Colonic mucosa (tissue), 4 donors: Measurements from ENCODE around the gene ADGRL3. TPM values are rescaled to one million over a fixed set of nuclear protein-coding genes. Genes with fewer than 3 reads are reported as not detected.
A peak's percentile ranks its signal among the peaks of the same experiment; 100 is the strongest.

Experiments used
- DNase-seq: peaks from one replicate; pipeline ENCODE4 v3.0.0-alpha.2; 2020
- H3K27ac ChIP-seq: fragments of 200-600 bp; one replicate; pipeline ENCODE4 v1.8.0; 2021
- H3K27me3 ChIP-seq: fragments of 200-600 bp; one replicate; pipeline ENCODE4 v1.8.0; 2021
- H3K36me3 ChIP-seq: fragments of 200-600 bp; one replicate; pipeline ENCODE4 v1.8.0; 2021
- H3K4me1 ChIP-seq: fragments of 200-600 bp; one replicate; pipeline ENCODE4 v1.8.0; 2021; ENCODE audit warnings: mild to moderate bottlenecking
- H3K4me3 ChIP-seq: fragments of 200-600 bp; one replicate; pipeline ENCODE4 v1.8.0; 2021
- H3K9ac ChIP-seq, 2 donors: one replicate each; pipeline ENCODE4 v1.7.0; 2013; ENCODE audit warnings: control low read depth in 2 of 2, low read depth in 2 of 2, low read length in 2 of 2
- H3K9me3 ChIP-seq: fragments of 200-600 bp; one replicate; pipeline ENCODE4 v1.8.0; 2021
- CTCF ChIP-seq: fragments of 200-600 bp; IDR thresholded peaks from one replicate; pipeline ENCODE4 v1.8.0; 2022; ENCODE audit warnings: antibody characterized with exemption, mild to moderate bottlenecking
- intact Hi-C: fragments of 100-400 bp; cut with DNase I; formaldehyde crosslinking; loops from one replicate; pipeline ENCODE4 v1.14.1; 2022
- total RNA-seq, 2 donors: library from RNA; stranded (reverse); fragmentation: NEBNext Ultra II Directional in 1 of 2; extraction: Animal tissue kit (Norgen Biotek cat#: 25700) in 1 of 2; gene quantifications; one replicate each; pipeline ENCODE4 v1.2.1, GENCODE V29; 2021
- donor health status: healthy.
- donor health status: DM: no; HTN: no; CAD: no.
- donor health status: DM: no; HTN: no; CAD: no.

Gene ADGRL3
- total RNA-seq, 2 donors from 2014 or later: 4.1 to 4.4 TPM

- TF ChIP-seq CTCF: no peak
- intact Hi-C loops: no loop called here
- H3K36me3 ChIP-seq: no peaks in the 10 kb centered on the region
- H3K9me3 ChIP-seq: no peaks in the 10 kb centered on the region
- H3K9ac ChIP-seq: no peak overlapping the region
- DNase-seq: no peak
- H3K4me3 ChIP-seq: no peak overlapping the region
- H3K4me1 ChIP-seq: no peaks in the 10 kb centered on the region
- no peak overlapping the region for H3K27ac ChIP-seq
- no peaks in the 10 kb centered on the region for H3K27me3 ChIP-seq
Measured at GRCh38 chr4:61877266-61877665, 677.1 kb downstream of the ADGRL3 start.

- Histone ChIP-seq H3K9me3 (no peaks in the 10 kb centered on the region), H3K27me3 (no peaks in the 10 kb centered on the region), H3K27ac (no peak overlapping the region), H3K4me1 (no peaks in the 10 kb centered on the region), H3K36me3 (no peaks in the 10 kb centered on the region), H3K4me3 (no peak overlapping the region), H3K9ac (no peak overlapping the region)
- no peak for TF ChIP-seq CTCF
- DNase-seq: no peak
- intact Hi-C loops: no loop called here
Measured at GRCh38 chr4:61877893-61878292, 677.8 kb downstream of the ADGRL3 start.

GRCh38 chr4:61882381-61882780 is 682.3 kb downstream of the ADGRL3 start:
- no peaks in the 10 kb centered on the region for H3K27me3 ChIP-seq
- no peak for TF ChIP-seq CTCF
- DNase-seq: no peak

GRCh38 chr4:61886131-61886530 is 686.0 kb downstream of the ADGRL3 start:
- no peaks in the 10 kb centered on the region for H3K4me1 ChIP-seq
- intact Hi-C loops: no loop called here
- no peak for TF ChIP-seq CTCF
- H3K27me3 ChIP-seq: no peaks in the 10 kb centered on the region
- peak overlapping the region; percentile 66 for H3K27ac ChIP-seq
- no peaks in the 10 kb centered on the region for H3K36me3 ChIP-seq
- no peak for DNase-seq
- no peak overlapping the region for H3K4me3 ChIP-seq
- no peaks in the 10 kb centered on the region for H3K9me3 ChIP-seq
- H3K9ac ChIP-seq: no peak overlapping the region

More at GRCh38 chr4:61882381-61882780, 682.3 kb downstream of the ADGRL3 start:
- no peak overlapping the region for H3K27ac ChIP-seq
- H3K4me3 ChIP-seq: no peak overlapping the region
- H3K9me3 ChIP-seq: no peaks in the 10 kb centered on the region
- H3K36me3 ChIP-seq: no peaks in the 10 kb centered on the region
- intact Hi-C loops: no loop called here
- H3K4me1 ChIP-seq: no peaks in the 10 kb centered on the region
- H3K9ac ChIP-seq: no peak overlapping the region

GRCh38 chr4:61889117-61889516 is 689.0 kb downstream of the ADGRL3 start:
- no peaks in the 10 kb centered on the region for H3K4me1 ChIP-seq
- H3K4me3 ChIP-seq: no peak overlapping the region
- no peak overlapping the region for H3K27ac ChIP-seq
- DNase-seq: no peak
- H3K9ac ChIP-seq: no peak overlapping the region
- H3K36me3 ChIP-seq: no peaks in the 10 kb centered on the region
- no peaks in the 10 kb centered on the region for H3K9me3 ChIP-seq
- intact Hi-C loops: no loop called here
- no peak for TF ChIP-seq CTCF
- H3K27me3 ChIP-seq: no peaks in the 10 kb centered on the region

GRCh38 chr4:61890321-61890720 is 690.2 kb downstream of the ADGRL3 start:
- intact Hi-C loops: no loop called here
- H3K9ac ChIP-seq: no peak overlapping the region

More at GRCh38 chr4:61890321-61890720, 690.2 kb downstream of the ADGRL3 start:
- no peaks in the 10 kb centered on the region for H3K36me3 ChIP-seq
- no peak overlapping the region for H3K27ac ChIP-seq
- DNase-seq: no peak
- H3K4me3 ChIP-seq: no peak overlapping the region
- H3K27me3 ChIP-seq: no peaks in the 10 kb centered on the region
- no peaks in the 10 kb centered on the region for H3K4me1 ChIP-seq
- H3K9me3 ChIP-seq: no peaks in the 10 kb centered on the region
- TF ChIP-seq CTCF: no peak
